ENCODE data around the gene BNC2. TPM values are rescaled to one million over a fixed set of nuclear protein-coding genes. Genes with fewer than 3 reads are reported as not detected.

Gene BNC2
- total RNA-seq, 1 donor = 2.5 TPM

GRCh38 chr9:16811987-16812685 lies 58.3 kb downstream of the BNC2 start:
- Histone ChIP-seq H3K9me3 (ENCODE audit: low read depth, low read length) (no peaks in the 10 kb centered on the region), H3K27me3 (ENCODE audit: insufficient read depth, low read length) (no peaks in the 10 kb centered on the region), H3K4me3 (ENCODE audit: low read length) (no peak overlapping the region), H3K4me1 (ENCODE audit: insufficient read depth, low read length) (no peaks in the 10 kb centered on the region)

- Histone ChIP-seq H3K4me1 (ENCODE audit: insufficient read depth, low read length) (no peaks in the 10 kb centered on the region), H3K9me3 (ENCODE audit: low read depth, low read length) (no peaks in the 10 kb centered on the region), H3K27me3 (ENCODE audit: insufficient read depth, low read length) (no peaks in the 10 kb centered on the region), H3K4me3 (ENCODE audit: low read length) (no peak overlapping the region)
Observed at GRCh38 chr9:16809912-16810610, 60.4 kb downstream of the BNC2 start.

DNA sequence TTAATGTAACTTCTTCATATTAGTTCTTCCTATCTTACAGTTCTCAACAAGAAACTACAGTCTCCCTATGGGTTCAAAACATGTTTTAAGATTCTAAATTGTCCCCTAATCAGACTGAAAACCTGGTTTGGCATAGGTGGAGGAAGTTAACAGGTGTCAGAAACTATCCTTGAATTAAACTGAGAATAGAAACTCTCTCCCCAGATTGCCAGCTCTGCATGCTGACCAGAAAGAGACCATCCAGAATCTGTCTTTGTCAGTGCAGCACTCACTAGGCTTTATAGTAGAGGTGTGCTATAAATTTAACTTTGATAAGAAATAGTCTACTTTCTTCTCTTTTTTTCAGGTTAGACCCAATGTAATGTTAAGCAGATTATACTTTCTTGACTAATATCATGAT lies 63.8 kb downstream of the BNC2 start:
- Histone ChIP-seq H3K4me1 (ENCODE audit: insufficient read depth, low read length) (no peaks in the 10 kb centered on the region), H3K27me3 (ENCODE audit: insufficient read depth, low read length) (no peaks in the 10 kb centered on the region), H3K4me3 (ENCODE audit: low read length) (no peak overlapping the region), H3K9me3 (ENCODE audit: low read depth, low read length) (no peaks in the 10 kb centered on the region)

GRCh38 chr9:16803648-16804047 lies 66.8 kb downstream of the BNC2 start:
- H3K9me3 ChIP-seq (ENCODE audit: low read depth, low read length) = no peaks in the 10 kb centered on the region
- H3K4me3 ChIP-seq (ENCODE audit: low read length) = no peak overlapping the region
- no peaks in the 10 kb centered on the region for H3K27me3 ChIP-seq (ENCODE audit: insufficient read depth, low read length)
- no peaks in the 10 kb centered on the region for H3K4me1 ChIP-seq (ENCODE audit: insufficient read depth, low read length)

GRCh38 chr9:16801871-16802466 lies 68.5 kb downstream of the BNC2 start:
- H3K9me3 ChIP-seq (ENCODE audit: low read depth, low read length) = no peaks in the 10 kb centered on the region
- no peaks in the 10 kb centered on the region for H3K27me3 ChIP-seq (ENCODE audit: insufficient read depth, low read length)
- no peaks in the 10 kb centered on the region for H3K4me1 ChIP-seq (ENCODE audit: insufficient read depth, low read length)
- H3K4me3 ChIP-seq (ENCODE audit: low read length) = no peak overlapping the region

- no peaks in the 10 kb centered on the region for H3K27me3 ChIP-seq (ENCODE audit: insufficient read depth, low read length)
- H3K4me3 ChIP-seq (ENCODE audit: low read length) = no peak overlapping the region
- no peaks in the 10 kb centered on the region for H3K9me3 ChIP-seq (ENCODE audit: low read depth, low read length)
- no peaks in the 10 kb centered on the region for H3K4me1 ChIP-seq (ENCODE audit: insufficient read depth, low read length)
Observed at GRCh38 chr9:16796304-16796825, 74.1 kb downstream of the BNC2 start.

GRCh38 chr9:16794871-16795639 lies 75.4 kb downstream of the BNC2 start:
- no peak overlapping the region for H3K4me3 ChIP-seq (ENCODE audit: low read length)
- H3K9me3 ChIP-seq (ENCODE audit: low read depth, low read length) = no peaks in the 10 kb centered on the region
- no peaks in the 10 kb centered on the region for H3K27me3 ChIP-seq (ENCODE audit: insufficient read depth, low read length)
- no peaks in the 10 kb centered on the region for H3K4me1 ChIP-seq (ENCODE audit: insufficient read depth, low read length)

DNA sequence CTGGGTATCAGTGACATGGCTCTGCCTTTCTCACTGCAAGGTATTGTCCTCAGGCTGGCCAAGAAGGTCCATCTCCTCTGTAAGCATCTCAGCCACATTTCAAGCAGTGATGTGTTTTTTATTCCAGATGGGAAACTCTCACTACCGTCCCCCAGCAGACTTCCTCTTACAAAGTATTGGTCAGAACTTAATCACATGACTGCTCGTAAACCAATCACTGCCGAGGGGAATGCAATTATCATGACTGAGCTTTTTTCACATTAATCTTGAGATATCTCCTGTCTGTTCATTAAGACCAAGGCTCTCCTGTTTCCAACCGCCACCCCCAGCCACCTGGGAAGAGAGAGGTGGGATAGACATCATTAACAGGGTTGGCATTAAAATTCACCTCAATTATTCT lies 76.4 kb downstream of the BNC2 start:
- no peaks in the 10 kb centered on the region for H3K4me1 ChIP-seq (ENCODE audit: insufficient read depth, low read length)
- no peak overlapping the region for H3K4me3 ChIP-seq (ENCODE audit: low read length)
- H3K9me3 ChIP-seq (ENCODE audit: low read depth, low read length) = no peaks in the 10 kb centered on the region
- H3K27me3 ChIP-seq (ENCODE audit: insufficient read depth, low read length) = no peaks in the 10 kb centered on the region

DNA sequence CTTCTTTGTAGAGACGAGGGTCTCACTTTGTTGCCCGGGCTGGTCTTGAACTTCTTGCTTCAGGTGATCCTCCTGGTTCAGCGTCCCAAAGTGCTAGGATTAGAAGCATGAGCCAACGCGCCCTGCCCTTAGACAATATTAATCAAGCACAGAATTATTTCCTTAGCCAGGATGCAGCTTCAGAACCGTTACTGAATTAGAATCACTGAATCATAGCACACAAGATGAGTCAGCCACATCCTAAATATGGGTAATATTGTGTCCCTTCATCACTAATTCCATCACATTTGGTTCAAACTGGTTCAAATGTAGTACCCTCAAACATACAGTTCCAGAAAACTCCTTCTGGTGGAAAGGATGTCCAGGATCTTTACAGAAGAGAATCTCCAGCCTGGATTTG lies 82.7 kb downstream of the BNC2 start:
- H3K9me3 ChIP-seq (ENCODE audit: low read depth, low read length) = no peaks in the 10 kb centered on the region
- H3K4me3 ChIP-seq (ENCODE audit: low read length) = no peak overlapping the region
- no peaks in the 10 kb centered on the region for H3K27me3 ChIP-seq (ENCODE audit: insufficient read depth, low read length)
- H3K4me1 ChIP-seq (ENCODE audit: insufficient read depth, low read length) = no peaks in the 10 kb centered on the region

DNA sequence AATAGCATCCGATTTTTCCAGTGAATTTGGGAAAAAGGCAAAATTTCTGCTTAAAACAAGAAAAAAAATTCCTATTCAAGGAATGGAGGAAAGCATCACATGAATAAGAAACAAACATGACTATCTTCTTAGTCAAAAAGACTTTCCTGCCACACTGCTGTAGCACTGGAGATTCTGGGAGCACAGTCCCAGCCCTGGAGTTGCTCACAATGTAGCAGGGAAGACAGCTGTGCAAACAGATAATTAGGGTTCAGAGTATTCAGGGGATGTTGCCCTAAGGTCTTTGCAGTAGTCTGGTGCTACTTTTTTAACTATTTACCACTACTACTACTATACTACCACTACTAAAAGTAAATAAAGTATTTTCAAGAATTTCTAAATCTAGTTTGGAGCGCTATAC lies 86.5 kb downstream of the BNC2 start:
- Histone ChIP-seq H3K4me1 (ENCODE audit: insufficient read depth, low read length) (no peaks in the 10 kb centered on the region), H3K27me3 (ENCODE audit: insufficient read depth, low read length) (no peaks in the 10 kb centered on the region), H3K4me3 (ENCODE audit: low read length) (no peak overlapping the region), H3K9me3 (ENCODE audit: low read depth, low read length) (no peaks in the 10 kb centered on the region)

DNA sequence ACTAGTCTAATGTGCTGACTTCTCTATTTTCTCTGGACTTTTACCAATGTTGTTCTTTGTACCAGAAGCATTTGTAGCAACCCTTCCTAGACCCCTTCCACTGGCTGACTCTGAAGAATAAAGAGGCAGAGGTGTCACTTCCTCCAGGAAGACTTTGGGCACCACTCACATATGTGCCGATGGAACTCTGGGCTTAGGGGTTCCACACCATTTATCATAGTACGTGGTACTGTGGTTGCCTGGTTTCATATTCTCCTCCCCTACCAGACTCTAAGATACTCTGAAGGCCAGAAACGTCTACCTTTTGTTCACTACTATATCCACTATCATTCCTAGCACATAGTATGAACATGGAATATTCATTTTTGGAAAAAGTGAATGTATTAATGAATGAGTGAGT lies 88.0 kb downstream of the BNC2 start:
- no peaks in the 10 kb centered on the region for H3K4me1 ChIP-seq (ENCODE audit: insufficient read depth, low read length)
- no peaks in the 10 kb centered on the region for H3K9me3 ChIP-seq (ENCODE audit: low read depth, low read length)
- H3K4me3 ChIP-seq (ENCODE audit: low read length) = no peak overlapping the region
- H3K27me3 ChIP-seq (ENCODE audit: insufficient read depth, low read length) = no peaks in the 10 kb centered on the region

- no peak overlapping the region for H3K4me3 ChIP-seq (ENCODE audit: low read length)
- H3K4me1 ChIP-seq (ENCODE audit: insufficient read depth, low read length) = no peaks in the 10 kb centered on the region
- H3K9me3 ChIP-seq (ENCODE audit: low read depth, low read length) = no peaks in the 10 kb centered on the region
- H3K27me3 ChIP-seq (ENCODE audit: insufficient read depth, low read length) = no peaks in the 10 kb centered on the region
Observed at GRCh38 chr9:16775330-16775729, 95.1 kb downstream of the BNC2 start.

DNA sequence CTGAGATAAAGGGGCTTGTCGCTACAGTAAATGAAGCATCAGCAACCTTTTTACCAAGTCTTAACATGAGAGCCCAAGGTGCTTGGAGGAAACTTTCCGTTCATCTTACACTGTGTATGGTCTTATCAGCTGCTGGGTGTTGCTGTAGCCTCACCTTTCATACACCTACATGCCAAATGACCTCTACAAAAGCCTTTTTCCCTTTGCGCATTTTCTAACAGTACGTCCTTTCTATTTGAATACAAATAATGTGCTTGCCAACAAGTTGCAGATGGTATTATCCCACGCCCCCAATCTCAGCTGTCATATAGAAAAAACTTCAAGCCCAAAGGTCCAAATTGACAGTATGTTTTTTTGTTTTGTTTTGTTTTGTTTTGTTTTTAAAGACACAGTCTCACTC lies 96.9 kb downstream of the BNC2 start:
- H3K4me3 ChIP-seq (ENCODE audit: low read length) = no peak overlapping the region
- H3K9me3 ChIP-seq (ENCODE audit: low read depth, low read length) = no peaks in the 10 kb centered on the region
- H3K4me1 ChIP-seq (ENCODE audit: insufficient read depth, low read length) = no peaks in the 10 kb centered on the region
- H3K27me3 ChIP-seq (ENCODE audit: insufficient read depth, low read length) = no peaks in the 10 kb centered on the region

GRCh38 chr9:16773116-16773515 lies 97.4 kb downstream of the BNC2 start:
- H3K4me1 ChIP-seq (ENCODE audit: insufficient read depth, low read length) = no peaks in the 10 kb centered on the region
- no peak overlapping the region for H3K4me3 ChIP-seq (ENCODE audit: low read length)
- H3K27me3 ChIP-seq (ENCODE audit: insufficient read depth, low read length) = no peaks in the 10 kb centered on the region
- no peaks in the 10 kb centered on the region for H3K9me3 ChIP-seq (ENCODE audit: low read depth, low read length)

- Histone ChIP-seq H3K27me3 (ENCODE audit: insufficient read depth, low read length) (no peaks in the 10 kb centered on the region), H3K4me3 (ENCODE audit: low read length) (no peak overlapping the region), H3K4me1 (ENCODE audit: insufficient read depth, low read length) (no peaks in the 10 kb centered on the region), H3K9me3 (ENCODE audit: low read depth, low read length) (no peaks in the 10 kb centered on the region)
Observed at GRCh38 chr9:16771356-16771755, 99.1 kb downstream of the BNC2 start.

Data from mononuclear cell (primary cell).